Heart left ventricle (tissue), 13 donors: ENCODE measurements around the gene CPT1A.

ENCODE experiments used
- CTCF ChIP-seq, 12 donors: fragments of 200-600 bp; sonication (generic) in 4 of 12; IDR thresholded peaks; one replicate each; pipeline versions ENCODE4 v1.5.0 to v1.8.0; 2018 to 2022; ENCODE audit warnings: antibody characterized with exemption in 12 of 12, mild to moderate bottlenecking in 5 of 12
- POLR2A ChIP-seq, 2 donors: fragments of 450-650 bp; IDR thresholded peaks; one replicate each; pipeline ENCODE4 v1.6.1; 2017; ENCODE audit warnings: antibody characterized with exemption in 2 of 2, mild to moderate bottlenecking in 2 of 2, moderate library complexity in 2 of 2
- donor health status: ischemic (EF 13 %, LVEDD 7.1; RV severe dilation, severe dysfunction).
- donor health status: DM: no; HTN: yes; CAD: no.
- donor health status: DM: no; HTN: no; CAD: no.
- donor health status: ischemic (EF 25% LVEDD 6.9; RV normal size, moderate dysfunction).
- donor health status: ischemic (EF 25% LVEDD 5.7; RV mildly dilated, moderate dysfunction).
- donor health status: ischemic (EF 35%, LVEDD 5.7; RV mildly dilated, moderate dysfunction).
- donor health status: nonischemic (EF 11% LVEDD 7.7; RV severe dilation, severe dysfunction).
- donor health status: DM: yes; HTN: yes; CAD: no.
- donor health status: PGD.
- donor health status: ischemic (EF 29% LVEDD 5.4; RV normal size, mild dysfunction).
- donor health status: nonischemic (EF 23%, LVEDD 6.1; RV moderate dilation, normal function).

GRCh38 chr11:68838572-68838964 is 3.1 kb downstream of the CPT1A start:
- no peak for TF ChIP-seq CTCF (IDR thresholded peaks at IDR 0.05)
- TF ChIP-seq POLR2A (IDR thresholded peaks at IDR 0.05), result no peak
